Measurements from ENCODE around the gene PACRGL. TPM values are rescaled to one million over a fixed set of nuclear protein-coding genes. Genes with fewer than 3 reads are reported as not detected.

PACRGL gene
- total and polyA plus RNA-seq, 2 of the 4 experiments (the other 2 are of a cell fraction): 7.4 to 13.1 TPM

- dilution Hi-C loops (cut with HindIII; ENCODE audit: low sequenced_read_pairs, unreplicated experiment) (no loop called here), intact Hi-C loops (cut with micrococcal nuclease) (no loop called here), in situ Hi-C loops (cut with MboI; ENCODE audit: low sequenced_read_pairs) (no loop called here)
- Histone ChIP-seq H3K79me1 (ENCODE audit: low read depth in 1 of 2, low read length in 2 of 2) (peaks cover 2 to 13% of the 10 kb centered on the region in 2 experiments; a peak in 3 of 4 replicates), H3K4me2 (ENCODE audit: low read depth, low read length) (no peak overlapping the region), H4K8ac (ENCODE audit: low read depth in 2 of 2, low read length in 2 of 2) (no peak overlapping the region), H2AK5ac (ENCODE audit: low read depth, low read length) (no peak overlapping the region), H4K20me1 (ENCODE audit: insufficient read depth, low read length) (no peaks in the 10 kb centered on the region), H3K4me1 (ENCODE audit: control insufficient read depth, insufficient read depth, low read length) (peaks cover 5% of the 10 kb centered on the region), H3K23ac (ENCODE audit: low read depth, low read length) (no peak overlapping the region), H3K18ac (ENCODE audit: low read depth, low read length) (no peak overlapping the region), H2BK15ac (ENCODE audit: low read depth, low read length) (no peak overlapping the region), H2BK20ac (ENCODE audit: low read depth, low read length) (no peak overlapping the region), H2BK5ac (ENCODE audit: low read depth, low read length, poor library complexity, severe bottlenecking) (no peak overlapping the region), H3K4ac (ENCODE audit: low read depth, low read length) (no peak overlapping the region), H3K4me3 (ENCODE audit: insufficient read depth, low read depth, low read length) (no peak overlapping the region), H3K9ac (ENCODE audit: low read depth, low read length) (no peak overlapping the region), H3K36me3 (ENCODE audit: control insufficient read depth, insufficient read depth, low read length) (no peaks in the 10 kb centered on the region), H3K9me1 (ENCODE audit: insufficient read depth, low read length) (no peaks in the 10 kb centered on the region), H2BK120ac (ENCODE audit: low read depth, low read length) (no peak overlapping the region), H3K27me3 (ENCODE audit: control insufficient read depth, insufficient read depth, low read length) (no peaks in the 10 kb centered on the region), H3K9me3 (ENCODE audit: control insufficient read depth, insufficient read depth, low read length) (no peaks in the 10 kb centered on the region), H2AK9ac (replicated peaks; ENCODE audit: low read depth, low read length, poor library complexity) (no peak overlapping the region), H3K56ac (ENCODE audit: extremely low read depth, insufficient read depth, low read length) (no peak overlapping the region), H3K14ac (replicated peaks; ENCODE audit: low read depth, low read length) (no peak overlapping the region), H3K27ac (ENCODE audit: insufficient read depth, low read length) (no peak overlapping the region), H4K5ac (ENCODE audit: low read depth, low read length) (no peak overlapping the region), H2AFZ (replicated peaks; ENCODE audit: low read length, poor library complexity) (no peak overlapping the region), H4K91ac (ENCODE audit: insufficient read depth, low read depth, low read length) (no peak overlapping the region)
- WGBS, 2 experiments (ENCODE audit: extremely low coverage in 2 of 2, insufficient read length in 1 of 2): no CpG with 5 or more reads among the region's 4 CpGs
- no TSS peak for BruUV-seq (replicated peaks)
- POLR2A ChIA-PET (ENCODE audit: unreplicated experiment): no interaction called here
- TF ChIP-seq USF2 (IDR thresholded peaks at IDR 0.05; ENCODE audit: low read depth, low read length) (no peak), RAD21 (IDR thresholded peaks at IDR 0.05; ENCODE audit: low read length) (no peak), RCOR1 (IDR thresholded peaks at IDR 0.05; ENCODE audit: insufficient replicate concordance, low read length) (no peak), NFE2L2 (IDR thresholded peaks at IDR 0.05; ENCODE audit: low read depth, low read length) (no peak), MXI1 (IDR thresholded peaks at IDR 0.05; ENCODE audit: borderline replicate concordance, low read depth, low read length) (no peak), CHD1 (IDR thresholded peaks at IDR 0.05; ENCODE audit: low read depth, low read length) (no peak), CEBPB (IDR thresholded peaks at IDR 0.05; ENCODE audit: low read depth, low read length) (no peak), BHLHE40 (IDR thresholded peaks at IDR 0.05; ENCODE audit: low read depth, low read length) (no peak), FOS (IDR thresholded peaks at IDR 0.05; ENCODE audit: low read depth, low read length) (no peak), ELK1 (IDR thresholded peaks at IDR 0.05; ENCODE audit: borderline replicate concordance, low read depth, low read length) (no peak), POLR2A (IDR thresholded peaks at IDR 0.05; ENCODE audit: low read depth, low read length) (no peak), CTCF (conservative IDR thresholded peaks at IDR 0.05; ENCODE audit: low read depth, low read length) (no peak), SMC3 (IDR thresholded peaks at IDR 0.05; ENCODE audit: low read depth, low read length) (no peak), MAFK (IDR thresholded peaks at IDR 0.05; ENCODE audit: low read depth, low read length) (no peak), RFX5 (IDR thresholded peaks at IDR 0.05; ENCODE audit: low read depth, low read length) (no peak), MAZ (IDR thresholded peaks at IDR 0.05; ENCODE audit: borderline replicate concordance, low read depth, low read length) (no peak)
- DNase-seq (no peak), ATAC-seq (ENCODE audit: low read depth) (no peak)
- CTCF ChIA-PET: interaction anchor here (0.6 kb wide), 1 partner anchor 1127 kb away, joined by 3 read pairs; no protein-coding TSS in a partner anchor
Observed at GRCh38 chr4:20698820-20699219, 1.4 kb upstream of the PACRGL start.

Data from IMR-90 (cell line).